DMS 273 (cell line): ENCODE measurements around the gene TMEM217.
"Not testable (repeated sequence)": the region's sequence is repeated elsewhere in the genome, so short reads cannot be mapped to it uniquely, and the experiment has no call there.

ENCODE experiments used
- DNase-seq: peaks from one replicate; lab custom pipeline; 2025; ENCODE audit not compliant: unreplicated experiment; lab: John Stamatoyannopoulos, UW

TMEM217 gene

DNA sequence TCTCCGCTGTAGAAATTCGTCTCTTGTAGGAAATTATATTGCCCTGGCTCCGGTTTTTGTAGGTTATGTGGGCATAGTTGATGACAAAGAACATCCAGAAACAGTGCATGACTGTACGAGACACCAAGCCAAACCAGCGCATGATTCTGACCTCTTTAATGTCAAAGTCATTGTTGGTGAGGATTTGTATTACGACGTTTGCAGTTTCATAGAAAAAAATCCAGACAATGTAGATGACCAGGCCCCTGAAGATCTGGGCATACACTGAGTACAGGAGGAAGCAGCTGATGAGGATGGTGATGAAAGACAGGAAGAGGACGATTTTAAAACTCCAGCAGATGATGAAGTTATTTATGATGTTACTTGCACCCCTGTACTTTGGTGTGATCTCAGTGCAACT lies 39.4 kb downstream of the TMEM217 start:
- DNase-seq = no peak

DNA sequence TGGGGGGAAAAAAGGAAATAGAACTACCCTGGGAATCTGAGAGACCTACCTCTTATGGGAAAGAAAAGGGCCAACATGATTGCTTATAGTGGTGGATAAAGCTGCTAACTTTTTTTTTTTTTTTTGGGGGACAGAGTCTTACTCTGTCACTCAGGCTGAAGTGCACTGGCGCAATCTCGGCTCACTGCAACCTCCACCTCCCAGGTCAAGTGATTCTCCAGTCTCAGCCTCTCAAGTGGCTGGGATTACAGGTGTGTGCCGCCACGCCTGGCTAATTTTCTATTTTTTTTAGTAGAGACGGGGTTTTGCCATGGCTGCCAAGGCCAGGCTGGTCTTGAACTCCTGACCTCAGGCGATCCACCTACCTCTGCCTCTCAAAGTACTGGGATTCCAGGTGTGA lies 39.9 kb downstream of the TMEM217 start:
- no peak for DNase-seq

DNA sequence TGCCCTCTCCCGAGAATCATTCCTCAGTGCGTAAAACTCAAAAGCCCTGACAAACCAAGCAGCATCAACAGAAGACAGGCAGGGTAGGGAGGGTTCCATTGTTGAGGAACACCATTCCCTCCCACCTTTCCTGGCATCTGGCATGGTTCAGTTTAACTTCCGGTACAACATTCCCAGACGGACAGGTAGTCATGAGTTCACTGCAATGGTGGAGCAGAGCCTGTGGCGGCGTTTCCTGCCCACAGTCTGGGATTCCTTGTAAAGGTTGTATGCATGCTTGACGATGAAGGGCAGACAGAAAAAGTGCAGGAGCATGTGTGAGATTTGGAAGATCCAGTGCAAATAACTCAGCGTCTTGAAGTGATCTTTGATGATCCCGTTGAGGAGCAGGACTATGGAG lies 45.7 kb downstream of the TMEM217 start:
- DNase-seq = no peak

DNA sequence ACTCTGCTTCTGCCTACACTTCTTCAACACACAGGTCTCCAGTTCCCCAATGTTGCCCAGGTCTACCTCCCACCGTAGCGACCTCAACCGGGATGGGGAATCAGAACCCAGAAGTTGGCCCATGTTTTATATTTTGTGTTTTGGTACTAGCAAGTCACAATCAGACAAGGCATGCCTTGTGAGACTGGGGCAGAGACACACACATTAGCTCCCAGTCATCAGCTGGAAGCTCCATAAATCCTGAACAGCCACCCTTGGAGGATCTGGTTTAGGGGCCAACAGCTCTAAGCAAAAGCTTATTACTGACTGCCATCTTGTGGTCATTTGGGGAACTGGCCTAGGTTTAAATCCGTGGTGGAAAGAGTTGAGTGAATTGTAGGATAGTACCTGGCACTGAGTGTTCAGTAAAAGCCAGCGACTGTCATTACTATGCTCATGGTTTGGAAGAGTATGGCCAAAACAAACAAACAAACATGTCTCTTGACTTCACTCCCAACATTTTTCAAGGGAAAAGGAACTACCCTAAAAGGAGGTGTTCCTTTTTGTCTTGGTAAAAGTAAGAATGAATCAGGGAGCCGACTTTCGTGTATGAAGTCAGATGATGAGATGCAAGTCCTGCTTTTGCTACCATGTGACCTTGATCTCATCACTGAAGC lies 47.5 kb downstream of the TMEM217 start:
- DNase-seq = peak; percentile 92

DNA sequence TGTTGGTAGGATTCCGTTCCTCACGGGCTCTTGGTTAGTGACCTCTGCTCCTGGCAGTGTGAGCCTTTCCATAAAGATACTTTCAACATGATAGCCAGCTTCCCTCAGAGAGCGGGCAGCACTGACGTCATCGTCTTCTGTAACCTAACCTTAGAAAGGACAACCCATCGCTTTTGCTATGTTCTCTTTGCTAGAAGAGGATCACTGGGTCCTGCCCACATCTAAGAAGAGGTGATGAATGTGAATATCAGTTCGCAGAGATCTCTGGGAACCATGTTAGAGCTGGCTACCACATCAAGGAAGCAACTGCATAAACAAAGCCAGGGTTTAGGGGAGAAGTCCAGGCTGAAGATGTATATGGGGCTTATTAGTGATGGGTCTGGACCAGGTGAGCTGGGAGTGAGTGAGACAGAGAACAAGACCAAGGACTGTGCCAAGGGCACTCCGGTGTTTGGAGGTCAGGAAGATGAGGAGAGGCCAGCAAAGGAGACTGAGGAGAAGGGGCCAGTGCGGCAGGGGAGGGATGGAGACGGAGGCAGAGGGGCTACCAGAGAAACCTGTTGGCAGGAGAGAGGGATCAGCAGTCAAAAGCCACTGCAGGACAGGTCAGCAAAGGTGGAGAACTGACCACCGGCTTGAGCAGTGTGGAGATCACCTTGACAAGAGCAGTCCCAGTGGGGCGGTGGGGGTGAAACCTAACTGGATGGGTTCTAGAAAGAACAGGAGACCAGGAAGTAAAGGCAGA lies 48.3 kb downstream of the TMEM217 start:
- DNase-seq = no peak

DNA sequence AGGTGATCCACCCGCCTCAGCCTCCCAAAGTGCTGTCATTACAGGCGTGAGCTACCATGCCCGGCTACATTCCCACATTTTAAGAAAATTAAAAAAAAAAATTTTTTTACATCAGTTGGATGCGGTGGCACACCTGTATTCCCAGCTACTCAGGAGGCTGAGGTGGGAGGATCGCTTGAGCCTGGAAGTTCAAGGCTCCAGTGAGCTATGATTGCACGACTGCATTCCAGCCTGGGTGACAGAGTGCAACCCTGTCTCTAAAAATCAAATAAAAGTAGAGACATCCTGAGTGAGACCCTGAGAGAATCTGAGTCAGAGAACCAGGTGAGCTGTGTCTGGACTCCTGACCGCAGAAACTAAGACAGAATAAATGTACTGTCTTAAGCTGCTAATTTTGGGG lies 49.2 kb downstream of the TMEM217 start:
- no peak for DNase-seq

DNA sequence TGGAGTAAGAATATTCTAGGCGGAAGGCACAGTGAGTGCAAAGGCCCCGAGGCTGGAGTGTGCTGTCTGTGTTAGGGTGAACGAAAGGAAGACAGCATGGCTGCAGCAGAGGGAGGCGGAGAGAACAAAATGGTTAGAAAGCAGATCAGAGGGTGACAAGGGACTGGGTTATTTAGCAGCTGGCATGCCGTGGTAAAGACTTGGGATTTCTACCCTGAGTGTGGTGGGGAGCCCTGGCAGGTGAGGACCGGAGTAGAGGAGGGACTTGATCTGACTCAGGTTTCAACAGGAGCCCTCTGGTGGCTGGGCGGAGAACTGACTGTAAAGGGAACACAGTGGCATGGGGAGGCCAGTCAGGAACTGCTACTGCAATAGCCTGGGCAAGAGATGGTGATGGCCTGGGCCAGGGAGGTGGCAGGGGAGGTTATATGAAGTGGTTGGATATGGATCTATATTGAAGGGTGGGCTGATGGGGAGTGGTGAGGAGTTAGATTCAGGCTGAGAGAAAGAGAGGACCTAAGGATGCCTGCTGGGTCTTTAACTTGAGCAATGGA lies 50.0 kb downstream of the TMEM217 start:
- peak; percentile 89 for DNase-seq

DNA sequence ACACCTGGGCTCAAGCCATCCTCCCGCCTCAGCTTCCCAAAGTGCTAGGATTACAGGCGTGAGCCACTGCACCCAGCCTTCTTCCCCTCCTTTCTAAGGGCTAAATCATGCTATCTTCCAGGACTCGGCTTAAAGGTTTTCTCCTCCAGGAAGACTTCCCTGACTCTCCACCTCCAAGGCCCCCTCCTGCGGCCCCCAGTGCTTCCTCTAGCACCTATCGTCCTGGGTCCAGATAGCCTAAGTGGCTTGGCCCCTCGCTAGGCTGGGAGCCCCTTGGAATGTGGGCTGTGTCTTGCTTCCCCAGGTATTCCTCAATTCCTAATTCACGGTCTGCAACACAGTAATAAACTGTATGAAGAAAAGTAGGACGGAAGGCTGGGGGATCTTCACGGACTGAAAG lies 51.3 kb downstream of the TMEM217 start:
- DNase-seq = no peak

DNA sequence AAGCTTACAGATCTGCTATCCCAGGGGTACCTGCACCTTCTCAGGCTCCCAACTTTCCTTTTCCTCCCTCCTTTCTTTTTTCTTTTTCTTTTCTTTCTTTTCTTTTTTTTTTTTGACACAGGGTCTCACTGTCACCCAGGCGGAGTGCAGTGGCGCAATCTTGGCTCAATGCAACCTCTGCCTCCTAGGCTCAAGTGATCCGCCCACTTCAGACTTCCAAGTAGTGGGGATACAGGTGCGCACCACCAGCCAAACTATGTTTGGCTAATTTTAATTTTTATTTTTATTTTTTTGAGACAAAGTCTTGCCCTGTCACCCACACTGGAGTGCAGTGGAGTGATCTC lies 52.0 kb downstream of the TMEM217 start:
- DNase-seq = no peak

DNA sequence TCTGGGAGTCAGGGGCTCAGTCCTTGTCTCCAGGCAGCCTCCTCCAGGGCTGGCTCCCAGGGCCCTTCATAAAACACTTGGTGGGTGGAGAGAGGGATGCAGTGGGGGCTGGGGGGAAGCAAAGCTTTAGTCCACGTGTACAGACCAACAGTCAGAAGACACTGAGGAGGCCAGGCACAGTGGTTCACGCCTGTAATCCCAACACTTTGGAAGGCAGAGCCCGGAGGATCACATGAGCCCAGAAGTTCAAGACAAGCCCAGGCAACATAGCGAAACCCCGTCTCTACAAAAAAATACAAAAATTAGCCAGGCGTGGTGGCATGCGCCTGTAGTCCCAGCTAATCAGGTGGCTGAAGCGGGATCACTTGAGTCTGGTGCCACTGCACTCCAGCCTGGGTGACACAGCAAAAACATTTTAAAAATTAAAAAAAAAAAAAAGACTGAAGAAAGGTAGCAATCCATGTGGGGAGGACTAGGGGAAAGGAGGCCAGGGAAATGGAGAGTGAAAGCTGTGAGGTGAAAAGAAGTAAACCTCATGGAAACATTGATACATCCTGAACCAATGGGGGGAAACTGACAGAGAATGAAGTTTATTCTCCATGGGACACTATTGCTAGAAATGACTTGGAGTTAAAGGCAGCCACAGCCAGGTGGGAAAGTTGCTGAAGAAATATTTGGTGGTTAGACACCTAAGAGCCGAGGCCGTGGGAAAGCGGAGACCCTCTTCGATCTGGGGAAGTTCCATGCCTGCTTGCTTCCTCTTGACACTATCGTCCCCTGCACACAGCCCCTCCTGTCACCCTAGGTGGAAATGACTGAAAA lies 52.6 kb downstream of the TMEM217 start:
- DNase-seq = no peak

DNA sequence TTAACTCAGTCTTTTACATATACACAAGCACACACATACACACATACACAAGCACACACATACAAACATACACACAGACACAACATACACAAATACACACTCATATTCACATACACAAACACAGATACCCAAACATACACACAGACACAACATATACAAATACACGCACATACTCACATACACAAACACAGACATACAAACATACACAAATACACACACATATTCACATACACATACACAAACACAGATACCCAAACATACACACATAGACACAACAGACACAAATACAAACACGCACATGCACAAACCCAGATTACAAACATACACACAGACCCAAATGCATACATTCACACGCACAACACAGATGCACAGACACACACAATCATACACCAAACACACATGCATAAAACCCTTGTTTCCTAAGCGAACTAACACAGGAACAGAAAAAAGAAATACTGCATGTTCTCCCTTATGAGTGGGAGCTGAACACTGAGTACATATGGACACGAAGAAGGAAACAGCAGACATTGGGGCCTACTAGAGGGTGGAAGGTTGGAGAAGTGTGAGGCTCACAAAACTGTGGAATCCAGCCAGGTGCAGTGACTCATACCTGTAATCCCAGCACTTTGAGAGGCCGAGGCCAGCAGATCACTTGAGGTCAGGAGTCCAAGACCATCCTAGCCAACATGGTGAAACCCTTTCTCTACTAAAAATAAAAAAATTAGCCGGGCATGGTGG lies 53.8 kb downstream of the TMEM217 start:
- DNase-seq = no peak

DNA sequence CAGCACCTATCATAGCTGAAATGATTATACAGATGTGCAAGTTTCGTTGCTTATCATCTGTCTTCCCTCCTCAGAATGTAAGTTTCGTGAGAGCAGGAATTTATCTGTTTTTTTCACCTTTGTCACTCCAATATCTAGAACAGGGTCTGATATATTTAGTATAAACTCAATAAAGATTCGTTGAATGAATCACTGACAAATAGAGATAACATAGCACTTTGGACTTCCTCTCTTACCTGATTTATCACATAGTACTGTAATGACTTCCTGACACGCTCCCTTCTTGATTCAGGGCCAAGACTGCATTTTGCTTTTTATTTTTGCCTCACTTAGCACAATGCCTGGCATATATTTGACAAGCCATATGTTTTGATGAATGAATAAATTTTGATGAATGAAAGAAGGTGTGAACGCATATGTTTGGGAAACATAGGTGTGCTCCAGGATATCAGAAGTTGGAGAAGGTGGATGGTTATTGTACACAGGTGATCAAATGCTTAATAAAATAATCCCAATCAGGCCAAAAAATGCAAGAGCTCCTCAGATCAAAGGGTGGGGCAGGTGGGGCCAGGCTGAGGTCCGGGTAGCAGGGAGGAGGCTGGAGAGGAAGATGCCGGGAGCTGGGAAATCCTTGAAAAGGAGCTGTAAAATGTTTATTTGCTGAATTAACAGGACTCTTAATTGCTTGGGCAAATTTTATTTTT lies 55.0 kb downstream of the TMEM217 start:
- no peak for DNase-seq

DNA sequence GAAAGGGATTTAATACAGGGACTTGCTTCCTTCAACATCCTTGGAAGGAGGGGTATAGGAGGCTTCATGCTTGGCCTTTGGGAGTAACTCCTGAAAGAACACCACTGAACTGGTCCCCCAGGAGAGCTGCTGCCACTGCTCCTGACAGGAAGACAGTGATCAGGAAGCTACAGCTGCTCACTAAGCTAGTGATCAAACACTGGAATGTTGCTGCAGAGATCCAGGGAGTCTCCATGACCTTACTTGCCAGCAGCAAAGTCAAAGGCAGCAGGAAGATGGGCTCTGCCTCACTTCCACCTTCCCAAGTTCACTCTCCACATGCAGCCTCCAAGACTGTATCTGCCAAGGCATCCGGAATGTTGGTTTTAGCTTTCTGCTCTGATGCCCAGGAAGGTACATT lies 56.2 kb downstream of the TMEM217 start:
- no peak for DNase-seq

DNA sequence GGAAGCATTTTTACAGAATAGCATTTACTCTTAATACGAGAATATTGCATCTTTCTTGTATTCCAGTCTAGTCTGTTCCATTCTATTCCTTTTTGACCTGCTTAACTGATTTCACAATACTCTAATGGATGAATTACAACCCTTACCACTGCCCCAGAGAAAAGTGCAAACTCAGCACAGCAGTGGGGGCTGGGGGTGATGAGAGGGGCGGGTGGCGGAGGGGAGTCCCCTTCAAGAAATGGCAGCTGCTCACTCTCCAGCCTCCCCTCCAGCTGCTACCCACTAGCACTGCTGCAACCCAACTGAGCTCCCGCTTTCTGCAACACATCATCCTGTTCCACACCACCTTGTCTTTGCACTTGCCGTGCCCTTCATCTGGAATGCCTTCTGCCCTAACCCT lies 57.9 kb downstream of the TMEM217 start:
- DNase-seq = no peak

DNA sequence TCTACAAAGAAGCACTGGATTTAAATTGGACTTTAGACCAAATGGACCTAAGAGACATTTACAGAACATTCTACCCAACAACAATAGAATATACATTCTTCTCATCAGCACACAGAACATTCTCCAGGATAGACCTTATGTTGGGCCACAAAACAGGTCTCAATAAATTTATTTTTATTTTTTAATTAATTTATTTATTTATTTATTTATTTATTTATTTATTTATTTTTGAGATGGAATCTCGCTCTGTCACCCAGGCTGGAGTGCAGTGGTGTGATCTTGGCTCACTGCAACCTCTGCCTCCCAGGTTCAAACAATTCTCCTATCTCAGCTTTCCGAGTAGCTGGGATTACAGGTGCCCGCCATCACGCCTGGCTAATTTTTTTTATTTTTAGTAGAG lies 61.5 kb downstream of the TMEM217 start:
- DNase-seq = not testable (repeated sequence)

DNA sequence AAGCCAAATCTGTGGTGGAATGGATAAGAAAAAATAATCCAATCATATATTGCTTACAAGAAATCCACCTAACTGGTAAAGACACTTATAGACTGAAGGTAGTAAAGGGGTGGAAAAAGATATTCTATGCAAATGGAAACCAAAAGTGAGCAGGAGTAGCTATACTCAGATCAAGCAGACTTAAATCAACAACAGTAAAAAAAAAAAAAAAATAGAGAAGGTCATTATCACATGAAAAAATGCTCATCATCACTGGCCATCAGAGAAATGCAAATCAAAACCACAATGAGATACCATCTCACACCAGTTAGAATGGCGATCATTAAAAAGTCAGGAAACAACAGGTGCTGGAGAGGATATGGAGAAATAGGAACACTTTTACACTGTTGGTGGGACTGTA lies 63.1 kb downstream of the TMEM217 start:
- not testable (repeated sequence) for DNase-seq

DNA sequence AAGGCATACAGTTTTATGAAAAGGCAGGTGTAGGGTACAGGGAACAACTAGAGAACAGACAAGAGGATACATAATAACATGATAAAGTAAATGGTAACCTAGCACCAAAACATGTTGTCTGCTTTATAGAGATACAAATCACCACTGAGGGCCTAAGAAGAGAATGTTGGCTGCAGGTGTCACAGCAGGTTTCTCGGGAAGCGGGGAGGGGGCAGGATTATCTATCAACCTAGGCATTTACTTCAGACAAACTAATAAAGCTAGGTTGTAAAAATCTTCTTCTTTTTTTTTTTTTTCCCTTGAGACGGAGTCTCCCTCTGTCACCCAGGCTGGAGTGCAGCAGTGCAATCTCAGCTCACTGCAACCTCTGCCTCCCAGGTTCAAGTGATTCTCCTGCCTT lies 65.3 kb downstream of the TMEM217 start:
- DNase-seq = no peak

DNA sequence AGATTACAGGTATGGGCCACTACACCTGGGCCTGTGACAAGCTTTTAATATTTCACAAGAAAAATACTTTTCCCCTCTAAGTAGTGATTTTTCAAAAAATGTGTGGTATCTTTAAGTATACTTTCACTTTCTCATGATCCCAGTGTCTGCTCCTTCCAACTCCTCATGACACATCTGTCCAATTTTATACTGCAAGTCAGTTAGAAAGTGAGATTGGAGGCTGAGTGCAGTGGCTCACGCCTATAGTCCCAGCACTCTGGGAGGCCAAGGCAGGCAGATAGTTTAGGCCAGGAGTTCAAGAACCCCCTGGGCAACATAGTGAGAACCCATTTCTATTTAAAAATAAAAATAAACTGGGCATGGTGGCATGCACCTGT lies 67.8 kb downstream of the TMEM217 start:
- no peak for DNase-seq

DNA sequence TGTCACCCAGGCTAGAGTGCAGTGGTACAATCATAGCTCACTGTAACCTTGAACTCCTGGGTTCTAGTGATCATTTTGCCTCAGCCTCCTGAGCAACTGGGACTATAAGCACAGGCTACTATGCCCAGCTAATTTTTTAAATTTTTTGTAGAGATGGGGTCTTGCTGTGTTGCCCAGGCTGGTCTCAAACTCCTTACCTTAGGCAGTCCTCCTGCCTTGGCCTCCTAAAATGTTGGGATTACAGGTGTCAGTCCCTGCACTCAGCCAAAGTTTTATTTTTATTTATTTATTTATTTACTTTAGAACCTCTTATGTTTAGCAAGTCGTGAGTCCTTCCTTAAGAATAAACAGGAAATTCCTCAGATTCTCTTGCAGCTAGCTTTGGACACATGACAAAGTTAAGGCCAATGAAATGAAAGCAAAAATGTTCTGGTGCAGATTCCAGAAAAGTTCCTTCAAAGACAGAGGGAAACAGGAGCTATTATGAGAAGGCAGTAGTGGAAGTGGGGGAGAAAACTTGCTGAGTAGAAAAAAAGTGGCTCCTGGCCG lies 68.9 kb downstream of the TMEM217 start:
- DNase-seq = no peak

DNA sequence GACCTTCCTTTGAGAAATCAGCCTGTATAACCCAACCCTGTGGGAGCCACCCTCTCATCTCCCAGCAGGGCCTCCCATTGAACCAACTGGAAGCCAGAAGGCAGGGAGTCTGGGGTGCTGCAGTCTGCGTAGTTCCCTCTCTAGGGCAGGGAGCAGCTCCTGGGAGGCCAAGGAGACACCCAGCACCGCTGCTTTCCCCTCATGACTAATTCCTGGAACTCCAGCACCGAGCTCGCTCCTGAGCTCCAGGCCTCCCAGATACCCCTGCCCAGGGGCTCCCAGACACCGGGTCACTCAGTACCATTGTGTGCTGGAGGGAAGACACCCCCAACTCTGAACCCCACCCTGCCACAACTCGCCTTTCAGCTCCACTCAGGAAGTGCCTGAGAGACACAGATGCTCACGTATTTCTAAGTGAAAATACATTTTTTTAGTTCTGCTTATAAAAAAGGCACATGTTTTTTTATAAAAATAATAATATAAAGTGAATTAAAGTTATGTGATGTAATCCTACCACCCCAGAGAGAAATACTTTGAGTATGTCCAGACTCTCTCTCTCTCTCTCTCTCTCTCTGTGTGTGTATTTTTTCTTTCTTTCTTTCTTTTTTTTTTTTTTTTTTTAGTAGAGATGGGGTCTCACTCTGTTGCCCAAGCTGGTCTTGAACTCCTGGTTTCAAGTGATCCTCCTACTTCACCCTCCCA lies 70.5 kb downstream of the TMEM217 start:
- no peak for DNase-seq
